Measurements from ENCODE around the gene ALDOC.

ALDOC gene

DNA sequence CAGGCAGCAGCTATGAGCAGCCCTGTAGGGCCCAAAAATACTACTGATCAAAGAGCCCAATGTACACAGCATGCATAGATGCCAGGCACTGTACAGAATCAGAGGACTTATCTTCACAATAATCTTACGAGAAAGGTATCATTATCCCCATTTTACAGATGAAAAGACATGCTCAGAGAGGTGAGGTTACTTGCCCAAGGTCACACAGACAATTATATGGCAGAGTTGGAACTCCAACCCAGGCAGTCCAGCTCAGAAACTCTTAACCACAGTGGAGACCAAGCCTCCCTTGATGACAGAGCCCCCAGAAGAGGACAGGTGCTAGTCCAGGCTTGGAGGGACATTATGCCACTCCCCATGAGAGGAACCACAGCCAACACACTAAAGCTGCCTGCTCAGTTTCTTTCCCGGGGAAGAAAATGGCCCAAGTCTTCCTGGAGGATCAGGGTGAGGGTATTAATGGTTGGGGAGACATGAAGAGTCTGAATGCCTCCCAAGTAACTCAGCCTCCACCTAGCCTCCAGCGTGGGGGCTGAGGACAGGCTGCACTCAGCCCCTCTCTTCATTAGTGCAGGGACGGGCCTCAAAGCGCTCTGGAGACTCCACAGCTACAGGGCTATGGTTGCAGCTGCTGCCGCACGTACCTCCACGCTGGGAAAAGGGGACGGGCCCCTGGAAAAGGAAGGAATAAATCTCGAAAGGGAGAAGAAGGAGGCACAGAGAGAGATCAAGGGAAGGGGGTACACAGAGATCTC, 25.1 kb downstream of the ALDOC start:
- DNase-seq: no peak

DNA sequence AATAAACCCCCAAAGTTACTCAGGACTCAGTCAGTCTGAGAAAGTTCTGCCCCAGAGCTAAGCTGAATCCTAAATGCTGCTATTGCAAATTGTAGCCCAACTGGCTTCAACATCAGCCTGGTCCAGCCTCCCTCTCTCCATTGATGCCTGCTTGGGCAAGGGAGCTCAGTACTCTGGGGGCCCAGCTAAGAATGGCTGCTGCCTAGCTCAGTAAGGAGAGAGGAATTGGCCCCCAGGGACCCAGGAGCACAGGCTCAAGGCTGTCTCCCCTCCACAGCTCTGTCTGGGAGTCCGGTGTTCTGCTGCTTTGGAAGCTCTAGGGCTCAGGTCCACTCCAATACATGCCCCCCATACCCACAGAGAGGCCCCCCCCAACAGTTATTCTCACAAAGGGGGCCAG, 25.8 kb downstream of the ALDOC start:
- DNase-seq: no peak

GRCh38 chr17:28549236-28550132, 27.2 kb downstream of the ALDOC start:
- peak; percentile 79 for DNase-seq

- DNase-seq: no peak
Observed at GRCh38 chr17:28548417-28549130, 28.1 kb downstream of the ALDOC start.

DNA sequence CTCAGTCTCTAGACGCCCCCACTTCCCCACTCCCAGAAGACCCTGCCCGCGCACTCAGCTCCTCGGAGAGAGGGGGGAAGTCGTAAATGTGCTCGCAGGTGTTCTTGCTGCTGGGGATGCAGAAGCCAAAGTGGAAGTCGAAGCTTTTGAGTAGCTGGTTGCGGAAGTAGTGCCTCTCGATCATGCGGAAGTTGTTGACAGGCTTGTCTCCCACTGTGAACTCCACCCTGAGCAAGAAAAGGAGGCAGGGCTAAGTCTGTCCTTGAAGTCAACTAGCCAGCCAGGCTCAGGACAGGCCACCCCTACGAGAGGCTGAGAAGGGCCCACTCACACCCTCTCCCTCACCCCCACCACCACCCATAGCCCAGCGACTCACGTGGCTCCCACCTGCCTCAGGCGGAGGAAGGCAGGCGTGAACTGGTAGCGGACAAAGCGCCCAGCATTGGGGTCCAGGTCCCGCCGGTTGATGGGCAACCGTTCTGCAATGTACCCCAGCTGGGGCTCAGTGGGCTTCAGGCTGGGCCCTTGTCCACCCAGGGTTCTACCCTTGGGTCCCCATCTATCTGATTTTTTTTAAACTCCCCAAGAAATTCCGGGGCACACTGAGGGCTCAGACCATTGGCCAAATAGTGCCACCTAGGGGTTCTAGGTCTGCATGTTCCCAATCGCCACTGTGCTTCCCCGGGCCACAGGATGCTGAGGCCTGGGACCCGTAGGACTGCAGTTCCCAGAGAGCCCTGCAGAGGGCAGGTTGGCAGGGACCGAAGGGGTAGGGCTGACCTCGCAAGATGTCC, 28.9 kb downstream of the ALDOC start:
- peak; percentile 73 to 77 for DNase-seq

GRCh38 chr17:28547096-28547622, 29.5 kb downstream of the ALDOC start:
- no peak for DNase-seq

GRCh38 chr17:28545787-28546415, 30.8 kb downstream of the ALDOC start:
- DNase-seq: no peak

DNA sequence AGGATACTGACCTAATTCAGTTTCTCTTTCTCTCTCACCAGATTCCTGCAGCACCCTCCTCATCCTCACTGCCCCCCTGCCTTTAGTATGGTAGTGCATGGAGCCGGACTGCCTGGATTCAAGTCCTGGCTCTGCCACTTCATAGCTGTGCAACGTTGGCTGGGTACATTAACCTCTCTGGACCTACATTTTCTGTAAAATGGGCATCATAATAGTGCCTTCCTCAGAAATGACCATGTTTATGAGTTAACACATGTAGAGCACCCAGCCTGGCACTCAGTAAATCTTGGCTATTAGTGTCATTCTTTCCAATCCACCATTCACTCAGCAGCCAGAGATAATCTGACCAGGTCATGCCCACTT, 31.6 kb downstream of the ALDOC start:
- no peak for DNase-seq

GRCh38 chr17:28544402-28545140, 32.1 kb downstream of the ALDOC start:
- no peak for DNase-seq

GRCh38 chr17:28541439-28541838, 35.3 kb downstream of the ALDOC start:
- DNase-seq: no peak

DNA sequence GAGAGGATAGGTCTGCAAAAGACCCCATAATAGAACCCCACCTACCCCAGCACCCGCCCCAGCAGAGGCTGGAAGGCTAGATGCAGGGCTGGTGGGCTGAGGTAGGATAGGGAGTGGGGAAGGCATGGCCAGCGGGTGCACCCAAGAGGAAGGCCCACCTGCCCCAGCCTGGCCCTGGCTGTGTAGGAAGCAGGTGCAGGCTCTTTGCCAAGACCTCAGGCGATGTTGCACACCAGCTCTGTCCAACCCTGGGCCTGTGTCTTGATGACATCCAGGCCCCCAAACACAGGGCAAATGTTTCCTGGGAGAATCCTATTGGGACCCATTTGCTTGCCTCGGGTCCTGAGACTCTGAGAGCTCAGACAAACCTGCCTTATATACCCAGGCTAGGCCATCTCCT, 36.5 kb downstream of the ALDOC start:
- DNase-seq: no peak

DNA sequence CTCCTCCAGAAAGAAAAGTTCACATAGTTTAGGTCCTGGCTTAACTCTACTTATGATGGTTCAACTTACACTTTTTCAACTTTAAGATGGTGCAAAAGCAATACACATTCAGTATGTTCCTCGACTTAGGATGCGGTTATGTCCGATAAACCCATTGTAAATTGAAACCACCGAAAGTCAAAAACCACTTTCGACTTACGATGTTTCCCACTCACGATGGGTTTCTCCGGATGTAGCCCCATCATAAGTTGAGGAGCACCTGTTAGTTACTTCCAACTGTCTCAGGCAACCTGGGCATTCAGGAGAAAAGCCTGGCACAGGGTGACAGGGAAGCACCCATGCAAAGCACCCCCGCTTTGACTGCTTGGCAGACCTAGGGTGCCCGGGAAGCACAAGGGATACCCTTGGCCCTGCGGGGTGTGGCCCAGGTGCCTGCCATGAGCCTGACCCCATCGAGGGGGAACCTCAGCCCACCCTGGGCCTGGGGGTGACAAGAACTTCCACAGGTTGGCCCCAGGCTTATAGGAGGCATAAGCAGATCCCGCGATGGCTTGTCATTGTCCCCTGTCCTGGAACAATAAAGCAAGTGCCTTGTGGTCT, 38.3 kb downstream of the ALDOC start:
- DNase-seq: no peak

- no peak for DNase-seq
Observed at GRCh38 chr17:28537219-28537610, 39.5 kb downstream of the ALDOC start.

DNA sequence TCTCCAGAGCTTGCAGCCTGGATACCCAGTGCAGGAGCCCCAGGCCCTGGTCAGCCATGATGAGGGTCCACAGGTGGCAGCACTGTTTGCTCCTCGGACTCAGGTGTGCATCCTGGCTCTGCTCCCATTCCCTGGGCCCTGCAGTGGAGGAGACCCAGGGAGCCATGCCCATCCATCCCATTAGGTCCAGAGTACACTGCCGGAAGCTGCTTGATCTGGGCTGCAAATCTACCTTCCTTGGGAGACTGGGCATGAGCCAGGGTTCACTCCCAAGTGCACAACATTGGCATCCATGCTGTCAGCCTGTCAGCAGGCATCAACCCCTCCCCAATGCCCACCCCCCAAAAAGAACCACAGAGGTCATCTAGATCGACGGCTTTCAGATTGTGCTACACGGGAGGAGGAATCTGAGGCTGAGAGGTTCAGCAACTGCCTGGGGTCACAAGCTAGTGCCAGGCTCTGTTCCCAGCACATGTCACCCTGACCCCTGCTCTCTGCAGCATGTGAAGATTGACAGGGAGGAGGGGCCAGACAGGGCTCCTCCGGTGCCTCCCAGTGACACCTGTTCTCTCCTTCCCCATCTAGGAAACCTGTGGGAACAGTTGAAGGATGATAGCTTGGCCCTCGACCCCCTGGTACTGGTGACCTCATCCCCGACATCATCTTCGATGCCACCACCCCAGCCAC, 40.0 kb downstream of the ALDOC start:
- DNase-seq: no peak

DNA sequence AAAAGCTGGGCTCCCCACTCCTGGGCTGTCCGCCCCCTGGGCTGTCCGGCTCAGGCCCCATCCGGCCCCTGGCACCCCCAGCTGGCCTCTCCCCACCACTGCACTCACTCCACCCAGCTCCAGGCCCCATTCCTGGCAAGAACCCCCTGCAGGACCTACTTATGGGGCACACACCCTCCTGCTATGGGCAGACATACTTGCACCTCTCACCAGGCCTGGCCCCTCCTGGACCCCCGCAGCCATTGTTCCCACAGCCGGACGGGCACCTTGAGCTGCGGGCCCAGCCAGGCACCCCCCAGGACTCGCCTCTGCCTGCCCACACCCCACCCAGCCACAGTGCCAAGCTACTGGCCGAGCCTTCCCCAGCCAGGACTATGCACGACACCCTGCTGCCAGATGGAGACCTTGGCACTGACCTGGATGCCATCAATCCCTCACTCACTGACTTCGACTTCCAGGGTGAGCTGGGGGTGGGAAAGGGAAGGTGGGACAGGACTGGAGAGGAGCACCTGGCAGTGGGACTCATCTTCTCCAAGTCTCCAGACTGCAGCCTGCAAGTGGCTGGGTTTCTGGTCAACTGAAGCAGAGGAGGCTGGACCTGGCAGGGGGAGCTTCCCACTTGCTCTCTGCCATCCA, 41.8 kb downstream of the ALDOC start:
- DNase-seq: no peak

DNA sequence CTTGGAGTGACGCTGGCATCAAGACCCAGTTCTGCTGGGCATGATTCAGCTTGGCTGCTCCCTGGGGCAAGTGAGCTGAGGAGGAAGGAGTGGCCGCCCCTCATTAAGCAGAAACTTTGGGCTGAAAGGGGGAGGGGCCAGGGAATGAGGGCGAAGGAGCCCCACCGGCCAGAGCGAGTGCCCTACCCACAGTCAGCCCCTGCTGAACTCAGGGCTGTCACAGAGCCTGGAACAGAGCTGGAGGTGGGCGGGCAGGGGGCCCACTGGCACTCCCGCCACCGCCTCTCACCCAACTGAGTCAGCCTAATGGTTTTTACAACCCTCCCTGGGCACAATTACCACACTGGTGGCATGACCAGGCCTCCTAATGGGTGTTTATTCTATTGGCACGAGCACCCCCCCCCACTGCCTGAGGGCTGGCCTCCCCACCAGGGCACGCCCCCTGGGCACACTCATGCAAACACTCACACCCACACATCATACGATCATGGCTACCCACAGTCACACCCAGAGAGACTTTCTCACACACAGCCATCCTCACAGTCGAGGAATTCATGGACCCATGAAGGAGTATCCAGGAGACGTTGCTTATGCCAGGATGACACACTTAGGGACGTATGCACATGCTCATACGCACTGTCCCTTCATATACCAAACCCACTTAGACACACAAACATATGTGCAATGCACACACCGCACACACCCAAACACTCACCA, 43.4 kb downstream of the ALDOC start:
- DNase-seq: no peak

DNA sequence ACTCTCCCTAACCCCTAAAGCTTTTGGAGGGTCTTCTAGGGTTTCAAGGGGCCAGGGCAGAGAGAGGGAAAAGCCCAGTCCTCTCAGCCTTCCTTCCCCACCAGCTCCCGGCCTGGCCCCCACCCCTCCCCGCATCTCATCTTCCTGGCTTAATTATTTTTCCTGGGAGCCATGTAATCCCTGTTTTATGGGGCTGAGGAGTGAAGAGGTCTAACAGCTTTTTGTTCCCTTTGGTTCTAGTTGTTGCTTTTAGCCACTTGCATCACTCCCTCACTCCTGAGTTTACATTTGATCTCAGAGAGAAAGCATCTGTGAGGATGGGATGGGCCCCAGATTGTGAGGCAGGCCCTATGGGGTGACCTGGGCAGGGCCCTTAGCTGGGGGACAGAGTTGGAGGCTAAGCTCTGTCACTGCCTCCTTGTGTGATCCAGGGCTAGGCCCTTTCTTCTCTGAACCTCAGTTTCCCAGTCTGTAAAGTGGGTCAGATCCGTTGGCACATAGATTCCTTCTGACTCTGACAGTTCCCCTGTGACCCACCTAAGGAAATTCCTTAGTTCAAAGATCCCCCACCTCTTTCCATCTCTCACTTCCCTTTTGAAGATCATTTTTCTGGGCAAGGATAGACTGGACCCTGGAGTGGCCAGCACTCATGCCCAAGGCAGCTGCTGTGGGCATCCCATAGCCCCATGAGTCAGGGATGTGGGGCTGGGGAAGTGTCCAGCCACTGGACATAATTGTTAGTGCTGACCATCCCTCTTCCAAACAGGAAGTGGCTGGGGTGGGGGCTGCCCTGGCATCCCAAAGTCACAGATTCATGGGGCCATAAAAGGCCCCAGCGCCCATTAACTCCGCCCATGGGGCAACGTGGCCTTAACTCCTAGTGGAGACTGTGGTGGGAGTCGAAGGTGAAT, 44.4 kb downstream of the ALDOC start:
- DNase-seq: no peak

- DNase-seq: no peak
Observed at GRCh38 chr17:28530926-28531325, 45.8 kb downstream of the ALDOC start.
